ENCODE measurements around the gene EMC8.

DNA sequence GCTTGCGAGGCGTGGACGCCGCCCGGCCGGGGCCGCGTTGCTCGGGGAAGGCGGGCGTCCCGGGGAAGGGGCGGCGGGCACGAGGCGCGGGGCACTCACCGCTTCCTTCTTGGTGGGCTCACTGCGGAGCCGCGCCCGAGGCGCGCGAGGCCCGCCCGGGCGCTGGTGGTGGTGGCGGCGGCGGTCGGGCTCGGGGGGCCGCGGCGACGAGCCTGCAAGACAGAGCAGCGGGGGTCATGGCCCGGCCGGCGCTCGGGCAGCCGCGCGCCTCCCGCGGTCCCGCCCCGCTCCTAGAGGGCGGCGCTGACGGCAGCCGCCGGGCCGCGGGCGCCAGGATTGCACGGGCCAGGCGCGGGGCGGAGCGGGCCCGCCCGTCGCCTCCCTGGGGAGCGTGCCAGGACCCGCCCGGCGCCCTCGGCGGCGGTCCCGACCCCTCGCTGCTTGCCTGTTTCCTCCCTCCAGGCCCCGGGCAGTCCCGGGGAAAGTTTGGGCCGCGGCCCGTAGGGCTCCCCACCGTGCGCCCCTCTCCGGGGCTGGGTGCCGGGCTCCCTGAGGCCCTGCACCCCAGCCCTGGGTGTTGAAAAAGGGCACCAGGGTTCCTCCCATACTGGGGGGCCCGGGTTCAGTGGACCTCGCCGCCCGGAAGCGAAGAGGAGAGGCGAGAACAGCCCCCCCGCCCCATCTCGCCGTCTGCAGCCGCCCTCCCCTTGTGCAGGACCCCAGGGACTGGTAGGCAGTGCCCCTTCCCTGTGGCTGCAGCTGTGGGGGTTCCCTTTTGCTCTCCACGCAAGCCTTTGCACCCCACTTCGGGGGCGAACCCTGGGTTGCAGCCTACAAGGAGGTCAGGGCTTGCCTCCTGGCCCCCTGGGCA lies 48.3 kb downstream of the EMC8 start, which contains the start of gene C16orf74:
- TF ChIP-seq, protein P1, sequence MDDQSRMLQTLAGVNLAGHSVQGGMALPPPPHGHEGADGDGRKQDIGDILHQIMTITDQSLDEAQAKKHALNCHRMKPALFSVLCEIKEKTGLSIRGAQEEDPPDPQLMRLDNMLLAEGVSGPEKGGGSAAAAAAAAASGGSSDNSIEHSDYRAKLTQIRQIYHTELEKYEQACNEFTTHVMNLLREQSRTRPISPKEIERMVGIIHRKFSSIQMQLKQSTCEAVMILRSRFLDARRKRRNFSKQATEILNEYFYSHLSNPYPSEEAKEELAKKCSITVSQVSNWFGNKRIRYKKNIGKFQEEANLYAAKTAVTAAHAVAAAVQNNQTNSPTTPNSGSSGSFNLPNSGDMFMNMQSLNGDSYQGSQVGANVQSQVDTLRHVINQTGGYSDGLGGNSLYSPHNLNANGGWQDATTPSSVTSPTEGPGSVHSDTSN (IDR thresholded peaks at IDR 0.05) = no peak
- TF ChIP-seq, protein P2, sequence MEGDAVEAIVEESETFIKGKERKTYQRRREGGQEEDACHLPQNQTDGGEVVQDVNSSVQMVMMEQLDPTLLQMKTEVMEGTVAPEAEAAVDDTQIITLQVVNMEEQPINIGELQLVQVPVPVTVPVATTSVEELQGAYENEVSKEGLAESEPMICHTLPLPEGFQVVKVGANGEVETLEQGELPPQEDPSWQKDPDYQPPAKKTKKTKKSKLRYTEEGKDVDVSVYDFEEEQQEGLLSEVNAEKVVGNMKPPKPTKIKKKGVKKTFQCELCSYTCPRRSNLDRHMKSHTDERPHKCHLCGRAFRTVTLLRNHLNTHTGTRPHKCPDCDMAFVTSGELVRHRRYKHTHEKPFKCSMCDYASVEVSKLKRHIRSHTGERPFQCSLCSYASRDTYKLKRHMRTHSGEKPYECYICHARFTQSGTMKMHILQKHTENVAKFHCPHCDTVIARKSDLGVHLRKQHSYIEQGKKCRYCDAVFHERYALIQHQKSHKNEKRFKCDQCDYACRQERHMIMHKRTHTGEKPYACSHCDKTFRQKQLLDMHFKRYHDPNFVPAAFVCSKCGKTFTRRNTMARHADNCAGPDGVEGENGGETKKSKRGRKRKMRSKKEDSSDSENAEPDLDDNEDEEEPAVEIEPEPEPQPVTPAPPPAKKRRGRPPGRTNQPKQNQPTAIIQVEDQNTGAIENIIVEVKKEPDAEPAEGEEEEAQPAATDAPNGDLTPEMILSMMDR (IDR thresholded peaks at IDR 0.05) = no peak
- no peak for TF ChIP-seq YY1 (IDR thresholded peaks at IDR 0.05; ENCODE audit: low read depth)
- TF ChIP-seq, protein P3, sequence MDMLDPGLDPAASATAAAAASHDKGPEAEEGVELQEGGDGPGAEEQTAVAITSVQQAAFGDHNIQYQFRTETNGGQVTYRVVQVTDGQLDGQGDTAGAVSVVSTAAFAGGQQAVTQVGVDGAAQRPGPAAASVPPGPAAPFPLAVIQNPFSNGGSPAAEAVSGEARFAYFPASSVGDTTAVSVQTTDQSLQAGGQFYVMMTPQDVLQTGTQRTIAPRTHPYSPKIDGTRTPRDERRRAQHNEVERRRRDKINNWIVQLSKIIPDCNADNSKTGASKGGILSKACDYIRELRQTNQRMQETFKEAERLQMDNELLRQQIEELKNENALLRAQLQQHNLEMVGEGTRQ (IDR thresholded peaks at IDR 0.05; ENCODE audit: borderline replicate concordance, low read depth, low read length) = no peak
- no peak for TF ChIP-seq SMC3 (IDR thresholded peaks at IDR 0.05; ENCODE audit: low read depth, low read length)
- TF ChIP-seq EZH2phosphoT487 (IDR thresholded peaks at IDR 0.05; ENCODE audit: borderline replicate concordance, low read depth) = no peak
- TF ChIP-seq POLR2AphosphoS5 (IDR thresholded peaks at IDR 0.05; ENCODE audit: low read depth, low read length) = no peak; the same call in 1 of the 2 replicates
- no peak for TF ChIP-seq JUND (IDR thresholded peaks at IDR 0.05)
